Activated naive CD8-positive, alpha-beta T cell (primary cell): ENCODE results near the gene IFT172.

Experiments
- H3K27ac Mint-ChIP-seq: one replicate; pipeline ENCODE4 v1.8.0; 2021; ENCODE audit warnings: mixed read lengths
- H3K27me3 Mint-ChIP-seq: one replicate; pipeline ENCODE4 v1.8.0; 2021; ENCODE audit warnings: mixed read lengths
- H3K36me3 Mint-ChIP-seq: one replicate; pipeline ENCODE4 v1.8.0; 2021; ENCODE audit warnings: mixed read lengths
- H3K4me1 Mint-ChIP-seq: one replicate; pipeline ENCODE4 v1.8.0; 2021; ENCODE audit warnings: low read depth, mixed read lengths
- H3K4me3 Mint-ChIP-seq: one replicate; pipeline ENCODE4 v1.8.0; 2021; ENCODE audit warnings: mild to moderate bottlenecking, mixed read lengths
- H3K9me3 Mint-ChIP-seq: one replicate; pipeline ENCODE4 v1.8.0; 2021; ENCODE audit warnings: low read depth, mixed read lengths

IFT172 gene

DNA sequence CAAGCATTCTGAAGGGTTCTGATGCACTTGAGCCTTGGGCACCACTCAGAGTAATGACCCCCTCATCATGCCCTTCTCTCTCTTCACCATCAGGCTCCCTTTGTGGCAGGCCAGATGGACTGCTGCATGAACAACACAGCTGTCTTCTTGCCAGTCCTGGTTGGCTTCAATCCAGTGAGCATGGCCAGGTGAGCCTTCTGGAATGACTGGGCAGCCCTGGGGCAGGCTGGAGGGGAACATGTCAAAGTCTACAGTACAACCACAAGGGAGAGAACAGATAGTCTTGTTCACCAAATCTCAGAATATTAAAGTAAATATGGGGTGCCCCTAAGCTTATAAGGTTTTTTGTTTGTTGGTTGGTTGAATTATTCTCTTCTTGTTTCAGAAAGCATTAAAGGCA lies 11.5 kb upstream of the IFT172 start:
- Mint-ChIP-seq H3K36me3 (no peaks in the 10 kb centered on the region), H3K9me3 (no peaks in the 10 kb centered on the region), H3K4me1 (no peaks in the 10 kb centered on the region), H3K27me3 (peaks cover 11% of the 10 kb centered on the region), H3K27ac (no peak overlapping the region), H3K4me3 (no peak overlapping the region)

DNA sequence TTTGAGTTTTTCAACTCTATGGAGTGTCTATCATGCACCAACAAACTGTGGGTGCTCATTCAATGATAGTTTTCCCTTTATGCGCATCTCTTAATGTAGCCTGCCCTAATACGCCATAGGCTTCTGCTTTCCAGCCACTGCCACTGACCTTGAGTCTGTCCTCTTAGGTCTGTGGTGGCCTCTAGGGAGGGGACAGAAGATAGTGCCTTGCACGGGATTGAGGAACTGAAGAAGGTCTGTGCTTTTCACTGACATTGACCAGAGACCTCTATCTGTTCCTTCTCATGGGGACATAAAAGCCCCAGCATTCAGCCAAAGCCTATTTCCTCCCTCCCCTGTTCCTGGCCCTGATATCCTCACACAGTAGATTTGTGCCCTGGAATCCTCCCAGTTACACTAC lies 9.4 kb upstream of the IFT172 start:
- Mint-ChIP-seq H3K27me3 (peaks cover 19% of the 10 kb centered on the region), H3K9me3 (no peaks in the 10 kb centered on the region), H3K4me1 (peaks cover 9% of the 10 kb centered on the region), H3K27ac (no peak overlapping the region), H3K36me3 (no peaks in the 10 kb centered on the region), H3K4me3 (no peak overlapping the region)

DNA sequence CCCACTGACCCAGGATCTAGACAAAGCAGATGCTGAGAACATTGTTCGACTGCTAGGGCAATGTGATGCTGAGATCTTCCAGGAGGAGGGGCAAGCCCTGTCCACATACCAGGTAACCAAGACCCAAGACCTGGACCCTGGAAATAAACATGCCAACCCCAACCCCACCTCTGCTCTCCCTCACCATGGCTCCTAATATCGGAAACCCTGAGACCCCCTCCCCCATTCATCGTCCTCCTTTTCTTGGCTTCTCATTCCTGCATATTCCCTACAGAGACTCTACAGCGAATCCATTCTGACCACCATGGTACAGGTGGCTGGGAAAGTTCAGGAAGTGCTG lies 7.7 kb upstream of the IFT172 start:
- Mint-ChIP-seq H3K27me3 (peaks cover 23% of the 10 kb centered on the region), H3K36me3 (no peaks in the 10 kb centered on the region), H3K9me3 (no peaks in the 10 kb centered on the region), H3K4me3 (no peak overlapping the region), H3K4me1 (peaks cover 14% of the 10 kb centered on the region), H3K27ac (no peak overlapping the region)

- peaks cover 23% of the 10 kb centered on the region for H3K27me3 Mint-ChIP-seq
- peaks cover 14% of the 10 kb centered on the region for H3K4me1 Mint-ChIP-seq
- no peaks in the 10 kb centered on the region for H3K9me3 Mint-ChIP-seq
Measured at GRCh38 chr2:27496357-27497287, 7.1 kb upstream of the IFT172 start, which contains the start of gene GCKR. Gene GCKR (plus strand): TSS chr2:27496839. CDS start chr2:27496905, 66 bp downstream.

DNA sequence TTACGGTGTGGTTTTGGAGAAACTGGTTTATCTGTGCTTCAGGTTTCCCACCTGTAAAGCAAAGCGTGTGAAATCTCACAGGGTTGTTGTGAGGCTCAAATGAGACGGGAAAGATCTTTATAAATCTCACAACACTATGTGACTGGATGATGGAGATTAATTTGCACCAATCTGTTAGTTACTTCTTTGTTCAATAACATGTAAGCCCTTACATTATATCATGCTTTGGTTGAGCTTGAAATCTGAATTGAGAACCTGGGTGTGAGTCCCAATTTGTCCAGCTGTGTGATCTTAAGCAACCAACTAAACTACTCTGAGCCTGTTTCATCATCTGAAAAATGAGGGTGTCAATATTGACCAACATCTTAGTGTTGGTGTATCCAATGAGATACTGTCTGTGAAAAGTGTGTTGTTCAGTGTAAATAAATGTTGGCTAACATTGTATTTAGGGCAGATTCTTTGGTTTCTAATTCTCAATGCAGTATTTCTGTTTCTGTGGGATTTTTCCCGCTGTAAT lies 6.4 kb upstream of the IFT172 start:
- Mint-ChIP-seq H3K4me3 (peak overlapping the region; percentile 80), H3K27me3 (peaks cover 23% of the 10 kb centered on the region), H3K9me3 (no peaks in the 10 kb centered on the region), H3K4me1 (peaks cover 14% of the 10 kb centered on the region), H3K27ac (no peak overlapping the region), H3K36me3 (no peaks in the 10 kb centered on the region)

More at GRCh38 chr2:27496357-27497287, 7.1 kb upstream of the IFT172 start, which contains the start of gene GCKR:
- Mint-ChIP-seq H3K4me3 (peak within 1 kb of the TSS; percentile 80), H3K36me3 (no peaks in the 10 kb centered on the region), H3K27ac (no peak within 1 kb of the TSS)

GRCh38 chr2:27494944-27495554 lies 5.5 kb upstream of the IFT172 start, which contains the start of gene FNDC4:
Gene FNDC4 (minus strand): TSS chr2:27495200. CDS start chr2:27494679, 521 bp downstream.
- H3K4me1 Mint-ChIP-seq: peaks cover 16% of the 10 kb centered on the region
- no peaks in the 10 kb centered on the region for H3K36me3 Mint-ChIP-seq
- peaks cover 23% of the 10 kb centered on the region for H3K27me3 Mint-ChIP-seq
- no peaks in the 10 kb centered on the region for H3K9me3 Mint-ChIP-seq
- no peak within 1 kb of the TSS for H3K27ac Mint-ChIP-seq
- peak within 1 kb of the TSS; percentile 80 for H3K4me3 Mint-ChIP-seq

DNA sequence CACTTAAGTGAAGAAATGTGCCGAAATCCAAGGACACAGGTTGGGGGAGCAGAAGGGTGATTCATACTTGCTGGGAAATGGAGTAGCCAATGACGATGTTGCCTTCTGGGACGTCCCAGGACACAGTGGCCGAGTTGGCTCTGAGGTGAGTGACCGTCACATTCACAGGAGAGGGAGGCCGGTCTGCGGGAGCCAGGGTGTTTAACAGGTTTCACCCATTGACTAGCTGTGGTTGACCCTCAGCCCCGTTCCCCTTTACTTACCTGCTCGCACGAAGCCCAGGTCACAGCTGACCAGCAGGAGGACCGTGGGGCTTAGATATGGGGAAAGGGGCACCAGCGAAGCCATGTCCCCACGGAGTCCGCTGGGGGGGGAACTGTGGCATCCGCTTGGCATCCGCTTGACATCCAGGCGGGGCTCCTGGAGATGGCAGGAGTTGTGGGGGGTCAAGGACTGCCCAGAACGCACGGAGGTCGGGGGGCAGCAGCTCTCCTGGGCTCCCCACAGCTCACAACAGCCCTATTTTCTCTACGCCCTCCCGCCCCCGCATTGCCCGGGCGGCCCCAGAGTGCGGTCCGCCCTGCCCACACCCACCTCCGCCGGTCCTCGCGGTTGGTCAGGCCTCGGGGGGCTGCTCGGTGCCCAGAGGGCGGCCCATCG lies 4.9 kb upstream of the IFT172 start:
- no peak overlapping the region for H3K27ac Mint-ChIP-seq

DNA sequence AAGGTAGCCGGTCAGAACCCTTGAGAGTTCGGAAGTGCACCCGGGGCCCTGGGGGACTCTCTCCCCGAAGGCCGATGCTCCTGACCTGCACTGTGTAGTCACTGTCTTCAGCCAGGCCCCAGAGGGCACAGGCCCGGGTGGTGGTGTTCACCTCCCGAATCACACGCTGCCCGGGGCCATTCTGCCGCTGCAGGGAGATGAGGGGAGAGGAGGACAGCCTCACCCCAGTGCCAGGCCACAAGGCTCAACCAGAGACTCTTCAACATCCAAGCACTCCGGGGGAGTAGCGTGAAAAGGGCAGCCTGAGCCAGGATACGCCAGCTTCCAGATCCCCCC lies 4.4 kb upstream of the IFT172 start:
- Mint-ChIP-seq H3K4me1 (peaks cover 27% of the 10 kb centered on the region), H3K27ac (no peak overlapping the region), H3K9me3 (no peaks in the 10 kb centered on the region), H3K27me3 (peaks cover 23% of the 10 kb centered on the region), H3K36me3 (no peaks in the 10 kb centered on the region), H3K4me3 (peak overlapping the region; percentile 67)

More for the DNA sequence above, 4.9 kb upstream of the IFT172 start:
- Mint-ChIP-seq H3K9me3 (no peaks in the 10 kb centered on the region), H3K36me3 (no peaks in the 10 kb centered on the region), H3K4me1 (peaks cover 22% of the 10 kb centered on the region), H3K4me3 (peak overlapping the region; percentile 67), H3K27me3 (peaks cover 23% of the 10 kb centered on the region)

- no peak overlapping the region for H3K4me3 Mint-ChIP-seq
- no peaks in the 10 kb centered on the region for H3K36me3 Mint-ChIP-seq
- peaks cover 20% of the 10 kb centered on the region for H3K27me3 Mint-ChIP-seq
- peaks cover 28% of the 10 kb centered on the region for H3K4me1 Mint-ChIP-seq
- no peaks in the 10 kb centered on the region for H3K9me3 Mint-ChIP-seq
- no peak overlapping the region for H3K27ac Mint-ChIP-seq
Measured at GRCh38 chr2:27492557-27492956, 3.0 kb upstream of the IFT172 start.

GRCh38 chr2:27489118-27489497 lies 435 bp downstream of the IFT172 start:
- peaks cover 5% of the 10 kb centered on the region for H3K27me3 Mint-ChIP-seq
- peaks cover 19% of the 10 kb centered on the region for H3K4me1 Mint-ChIP-seq
- no peaks in the 10 kb centered on the region for H3K9me3 Mint-ChIP-seq
- H3K4me3 Mint-ChIP-seq: peak overlapping the region; percentile 84
- peaks cover 3% of the 10 kb centered on the region for H3K36me3 Mint-ChIP-seq
- H3K27ac Mint-ChIP-seq: peak overlapping the region; percentile 71

- H3K4me1 Mint-ChIP-seq: peaks cover 15% of the 10 kb centered on the region
- peaks cover 11% of the 10 kb centered on the region for H3K36me3 Mint-ChIP-seq
- no peak overlapping the region for H3K4me3 Mint-ChIP-seq
- H3K27me3 Mint-ChIP-seq: no peaks in the 10 kb centered on the region
- no peak overlapping the region for H3K27ac Mint-ChIP-seq
- no peaks in the 10 kb centered on the region for H3K9me3 Mint-ChIP-seq
Measured at GRCh38 chr2:27485496-27485895, 4.0 kb downstream of the IFT172 start.

DNA sequence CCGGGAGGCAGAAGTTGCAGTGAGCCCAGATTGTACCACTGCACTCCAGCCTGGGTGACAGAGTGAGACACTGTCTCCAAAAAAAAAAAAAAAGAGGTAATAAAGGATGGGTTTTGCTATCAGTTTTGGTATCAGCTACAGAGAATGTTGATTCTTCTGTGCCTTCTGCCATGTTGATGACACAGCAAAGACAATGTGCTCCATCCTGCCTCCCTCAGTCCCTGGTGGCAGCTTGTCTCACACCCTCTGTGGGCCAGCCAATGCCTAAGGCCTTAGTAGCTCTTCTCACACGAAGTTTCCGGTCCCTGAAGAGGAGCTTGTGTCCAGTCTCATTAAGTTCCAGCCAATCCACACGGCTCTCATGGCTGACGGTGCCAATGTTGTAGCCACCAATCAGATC lies 17.6 kb downstream of the IFT172 start:
- H3K9me3 Mint-ChIP-seq: no peaks in the 10 kb centered on the region
- H3K4me3 Mint-ChIP-seq: no peak overlapping the region
- H3K4me1 Mint-ChIP-seq: no peaks in the 10 kb centered on the region
- no peak overlapping the region for H3K27ac Mint-ChIP-seq
- no peaks in the 10 kb centered on the region for H3K27me3 Mint-ChIP-seq
- H3K36me3 Mint-ChIP-seq: peaks cover 2% of the 10 kb centered on the region

GRCh38 chr2:27464443-27464842 lies 25.1 kb downstream of the IFT172 start:
- Mint-ChIP-seq H3K4me1 (no peaks in the 10 kb centered on the region), H3K9me3 (no peaks in the 10 kb centered on the region), H3K4me3 (no peak overlapping the region), H3K27me3 (no peaks in the 10 kb centered on the region), H3K27ac (no peak overlapping the region), H3K36me3 (peaks cover 13% of the 10 kb centered on the region)

DNA sequence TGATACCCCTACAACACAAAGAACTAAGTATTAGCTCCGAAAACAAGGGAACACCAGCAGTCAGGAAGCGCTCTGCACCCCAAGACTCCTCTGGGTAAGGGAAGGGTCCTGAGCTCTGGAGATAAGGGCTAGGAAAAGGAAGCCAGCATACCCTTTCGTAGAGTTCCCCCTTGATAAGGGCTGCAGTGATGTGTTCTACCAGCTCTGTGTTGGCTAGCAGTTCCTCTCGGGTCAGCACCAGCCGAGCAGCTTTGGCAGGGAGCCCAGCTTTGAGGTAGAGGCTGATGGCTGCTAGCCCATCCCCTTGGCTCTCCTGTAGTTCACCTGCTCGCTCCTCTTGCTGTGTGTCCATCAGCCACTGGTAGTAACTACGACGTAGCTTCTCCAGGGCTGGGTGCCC lies 28.4 kb downstream of the IFT172 start:
- H3K27ac Mint-ChIP-seq: no peak overlapping the region
- H3K4me1 Mint-ChIP-seq: no peaks in the 10 kb centered on the region
- H3K36me3 Mint-ChIP-seq: peaks cover 13% of the 10 kb centered on the region
- H3K9me3 Mint-ChIP-seq: no peaks in the 10 kb centered on the region
- H3K4me3 Mint-ChIP-seq: no peak overlapping the region
- H3K27me3 Mint-ChIP-seq: no peaks in the 10 kb centered on the region

GRCh38 chr2:27453968-27454367 lies 35.6 kb downstream of the IFT172 start:
- Mint-ChIP-seq H3K36me3 (peaks cover 5% of the 10 kb centered on the region), H3K4me3 (no peak overlapping the region), H3K9me3 (no peaks in the 10 kb centered on the region), H3K4me1 (no peaks in the 10 kb centered on the region), H3K27me3 (no peaks in the 10 kb centered on the region), H3K27ac (no peak overlapping the region)
